Breast epithelium (tissue), 3 donors: ENCODE data around the gene ACSS1.

ENCODE experiments used
- CTCF ChIP-seq, 3 donors: fragments of 450-650 bp; IDR thresholded peaks; one replicate each; pipeline ENCODE4 v1.5.1; 2016 to 2017; ENCODE audit warnings: antibody characterized with exemption in 3 of 3, mild to moderate bottlenecking in 3 of 3, moderate library complexity in 3 of 3
- POLR2A ChIP-seq: fragments of 450-650 bp; IDR thresholded peaks from one replicate; pipeline ENCODE4 v1.6.1; 2016; ENCODE audit warnings: antibody characterized with exemption, mild to moderate bottlenecking, moderate library complexity

- TF ChIP-seq POLR2A (no peak), CTCF (IDR thresholded peaks at IDR 0.05) (no peak)
Observed at GRCh38 chr20:24970754-24971153, 87.2 kb downstream of the ACSS1 start.
